GM23338 (cell line): ENCODE data around the gene GPC6.

Experiments used
- CTCF ChIP-seq, 2 experiments: fragments of 200-600 bp in 1 of 2; sonication (generic) in 1 of 2; conservative IDR thresholded peaks; 2 replicates each; pipeline versions ENCODE4 v1.5.1 to v1.6.1; 2016 to 2017; ENCODE audit warnings: antibody characterized with exemption in 2 of 2, low read depth in 2 of 2, mild to moderate bottlenecking in 2 of 2, moderate library complexity in 1 of 2
- EZH2 ChIP-seq: fragments of 200-600 bp; sonication (generic); IDR thresholded peaks from one replicate; pipeline ENCODE4 v1.8.0; 2017; ENCODE audit warnings: antibody characterized with exemption, mild to moderate bottlenecking, low read depth; ENCODE audit not compliant: unreplicated experiment
- POLR2AphosphoS5 ChIP-seq: IDR thresholded peaks from 2 replicates; pipeline ENCODE4 v1.6.1; 2016; ENCODE audit warnings: antibody characterized with exemption, low read depth
- REST ChIP-seq: IDR thresholded peaks from one replicate; pipeline ENCODE4 v1.6.1; 2018; ENCODE audit warnings: antibody characterized with exemption; ENCODE audit not compliant: unreplicated experiment

DNA sequence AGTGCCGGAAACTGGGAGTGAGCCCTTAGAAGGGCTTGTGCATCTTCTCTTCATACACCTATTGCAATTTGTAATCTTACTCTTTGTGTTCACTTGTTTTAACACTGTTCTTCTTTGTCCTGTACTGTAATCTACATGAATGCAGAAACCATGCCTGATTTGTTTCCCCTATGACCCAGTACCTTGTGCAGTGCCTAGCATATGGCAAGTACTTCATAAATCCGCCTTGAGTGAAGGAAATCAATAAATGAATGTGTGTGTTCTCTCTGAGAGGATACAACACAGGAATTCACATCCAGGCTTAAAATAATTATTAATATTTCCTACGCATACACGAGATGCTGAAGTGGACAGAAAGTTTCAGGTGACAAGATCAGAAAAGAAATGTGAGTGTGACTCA is 172.6 kb downstream of the GPC6 start:
- TF ChIP-seq CTCF (conservative IDR thresholded peaks at IDR 0.05; ENCODE audit: low read depth in 2 of 2) (no peak), POLR2AphosphoS5 (no peak), EZH2 (no peak), REST (no peak)
